Measurements from ENCODE around the gene MTCH1. TPM values are rescaled to one million over a fixed set of nuclear protein-coding genes. Genes with fewer than 3 reads are reported as not detected.

Gene MTCH1
- total and polyA plus RNA-seq, 9 of the 15 experiments (the other 6 are each of a cell fraction or from before 2014, with no cell fraction given) = 7.9 to 161 (median 118) TPM

DNA sequence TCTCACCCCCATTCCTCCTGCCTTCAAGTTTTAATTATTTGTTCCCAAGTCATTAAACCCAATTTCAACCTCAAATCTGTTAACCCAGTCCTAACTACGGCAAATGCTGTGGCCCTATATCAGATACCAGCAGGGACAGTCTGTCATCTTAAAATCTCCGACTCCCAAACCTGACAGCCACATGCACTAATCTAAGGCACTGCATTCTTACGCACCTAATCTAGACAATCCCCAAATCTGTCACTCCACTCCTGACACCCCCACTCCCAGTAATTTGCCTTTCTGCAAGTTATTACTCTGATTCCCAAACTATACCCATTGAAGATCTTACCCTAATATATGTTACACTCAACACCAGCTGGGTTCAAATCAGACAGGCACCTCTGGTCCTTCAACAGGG is 2.5 kb downstream of the MTCH1 start (continued):
- TF ChIP-seq, protein P1, sequence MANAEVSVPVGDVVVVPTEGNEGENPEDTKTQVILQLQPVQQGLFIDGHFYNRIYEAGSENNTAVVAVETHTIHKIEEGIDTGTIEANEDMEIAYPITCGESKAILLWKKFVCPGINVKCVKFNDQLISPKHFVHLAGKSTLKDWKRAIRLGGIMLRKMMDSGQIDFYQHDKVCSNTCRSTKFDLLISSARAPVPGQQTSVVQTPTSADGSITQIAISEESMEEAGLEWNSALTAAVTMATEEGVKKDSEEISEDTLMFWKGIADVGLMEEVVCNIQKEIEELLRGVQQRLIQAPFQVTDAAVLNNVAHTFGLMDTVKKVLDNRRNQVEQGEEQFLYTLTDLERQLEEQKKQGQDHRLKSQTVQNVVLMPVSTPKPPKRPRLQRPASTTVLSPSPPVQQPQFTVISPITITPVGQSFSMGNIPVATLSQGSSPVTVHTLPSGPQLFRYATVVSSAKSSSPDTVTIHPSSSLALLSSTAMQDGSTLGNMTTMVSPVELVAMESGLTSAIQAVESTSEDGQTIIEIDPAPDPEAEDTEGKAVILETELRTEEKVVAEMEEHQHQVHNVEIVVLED (CRISPR knock-in tag; IDR thresholded peaks at IDR 0.05) = no peak
- TF ChIP-seq CAMTA2 (CRISPR knock-in tag; conservative IDR thresholded peaks at IDR 0.05) (no peak), ZNF140 (CRISPR knock-in tag; IDR thresholded peaks at IDR 0.05) (no peak), PHF20 (IDR thresholded peaks at IDR 0.05; ENCODE audit: partially characterized antibody) (peak; percentile 5), SP2 (IDR thresholded peaks at IDR 0.05; ENCODE audit: extremely low read depth, low read depth, low read length, poor library complexity, severe bottlenecking) (no peak), HINFP (tag; conservative IDR thresholded peaks at IDR 0.05; ENCODE audit: low read depth) (no peak), ZKSCAN3 (CRISPR knock-in tag; IDR thresholded peaks at IDR 0.05) (no peak), RERE (CRISPR knock-in tag; IDR thresholded peaks at IDR 0.05; ENCODE audit: borderline replicate concordance) (no peak), RCOR1 (IDR thresholded peaks at IDR 0.05; ENCODE audit: borderline replicate concordance in 1 of 2, low read depth in 2 of 2, low read length in 2 of 2) (peak in 1 of 2 experiments; percentile 70; a peak in 2 of 4 replicates), SOX6 (IDR thresholded peaks at IDR 0.05) (no peak), CBFA2T2 (conservative IDR thresholded peaks at IDR 0.05) (peak; percentile 30), NFXL1 (CRISPR knock-in tag; IDR thresholded peaks at IDR 0.05) (no peak), BCLAF1 (IDR thresholded peaks at IDR 0.05; ENCODE audit: borderline replicate concordance in 1 of 2, control insufficient read depth in 1 of 2, low read depth in 2 of 2, low read length in 1 of 2) (no peak)
- TF ChIP-seq, protein P2, sequence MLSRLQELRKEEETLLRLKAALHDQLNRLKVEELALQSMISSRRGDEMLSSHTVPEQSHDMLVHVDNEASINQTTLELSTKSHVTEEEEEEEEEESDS (CRISPR knock-in tag; IDR thresholded peaks at IDR 0.05) = no peak
